DND-41 (cell line): ENCODE results near the gene ACP4.

Experiments
- EZH2 ChIP-seq: IDR thresholded peaks from 3 replicates; pipeline ENCODE4 v1.6.1; 2012; ENCODE audit warnings: borderline replicate concordance, low read depth, mild to moderate bottlenecking, moderate library complexity, low read length, inconsistent platforms; ENCODE audit not compliant: severe bottlenecking
- TF ChIP-seq, protein P1 (sequence below): IDR thresholded peaks from 2 replicates; pipeline ENCODE4 v1.5.1; 2012; ENCODE audit warnings: borderline replicate concordance, low read length, moderate library complexity, mild to moderate bottlenecking; ENCODE audit not compliant: poor library complexity, severe bottlenecking; ENCODE audit errors: extremely low read depth

DNA sequence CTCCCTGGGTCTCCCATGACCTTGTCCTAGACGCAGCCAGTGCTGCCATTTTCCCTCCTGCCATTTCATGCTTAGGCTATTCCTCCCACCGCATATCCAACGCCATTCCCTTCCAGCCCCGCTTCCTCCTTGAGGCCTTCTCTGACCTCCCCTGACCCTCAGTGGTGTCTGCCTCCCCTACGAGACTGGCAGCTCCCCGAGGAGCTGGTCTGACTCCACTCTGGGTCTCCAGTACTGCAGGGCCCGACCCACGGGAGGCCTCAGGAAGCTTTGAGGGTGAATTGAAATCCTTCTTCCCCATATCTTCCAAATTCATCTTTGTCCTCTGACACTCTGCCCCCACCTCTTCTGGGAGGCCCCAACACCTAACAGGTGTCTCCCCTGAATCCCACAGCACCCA lies 42.5 kb downstream of the ACP4 start:
- TF ChIP-seq, protein P1, sequence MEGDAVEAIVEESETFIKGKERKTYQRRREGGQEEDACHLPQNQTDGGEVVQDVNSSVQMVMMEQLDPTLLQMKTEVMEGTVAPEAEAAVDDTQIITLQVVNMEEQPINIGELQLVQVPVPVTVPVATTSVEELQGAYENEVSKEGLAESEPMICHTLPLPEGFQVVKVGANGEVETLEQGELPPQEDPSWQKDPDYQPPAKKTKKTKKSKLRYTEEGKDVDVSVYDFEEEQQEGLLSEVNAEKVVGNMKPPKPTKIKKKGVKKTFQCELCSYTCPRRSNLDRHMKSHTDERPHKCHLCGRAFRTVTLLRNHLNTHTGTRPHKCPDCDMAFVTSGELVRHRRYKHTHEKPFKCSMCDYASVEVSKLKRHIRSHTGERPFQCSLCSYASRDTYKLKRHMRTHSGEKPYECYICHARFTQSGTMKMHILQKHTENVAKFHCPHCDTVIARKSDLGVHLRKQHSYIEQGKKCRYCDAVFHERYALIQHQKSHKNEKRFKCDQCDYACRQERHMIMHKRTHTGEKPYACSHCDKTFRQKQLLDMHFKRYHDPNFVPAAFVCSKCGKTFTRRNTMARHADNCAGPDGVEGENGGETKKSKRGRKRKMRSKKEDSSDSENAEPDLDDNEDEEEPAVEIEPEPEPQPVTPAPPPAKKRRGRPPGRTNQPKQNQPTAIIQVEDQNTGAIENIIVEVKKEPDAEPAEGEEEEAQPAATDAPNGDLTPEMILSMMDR: no peak
- TF ChIP-seq EZH2: no peak
